Measurements from ENCODE around the gene IFI16. TPM values are rescaled to one million over a fixed set of nuclear protein-coding genes. Genes with fewer than 3 reads are reported as not detected.
A peak's percentile ranks its signal among the peaks of the same experiment; 100 is the strongest.

IFI16 gene
- 160 TPM for total RNA-seq

GRCh38 chr1:159009704-159010361 lies at the start of gene IFI16:
Gene IFI16, plus strand, starts transcription at chr1:159009907. Its CDS starts 4,774 bp downstream, at chr1:159014681.
- peak; percentile 96 for ATAC-seq
- DNase-seq (ENCODE audit: low spot score) = no peak
- intact Hi-C loops (cut with DNase I) = no loop called here

GRCh38 chr1:158961178-158961577 lies 48.5 kb upstream of the IFI16 start:
- intact Hi-C loops (cut with DNase I) = no loop called here
- ATAC-seq = no peak
- DNase-seq (ENCODE audit: low spot score) = no peak

GRCh38 chr1:158962983-158963382 lies 46.7 kb upstream of the IFI16 start:
- ATAC-seq (no peak), DNase-seq (ENCODE audit: low spot score) (no peak)
- intact Hi-C loops (cut with DNase I) = no loop called here

- no peak for DNase-seq (ENCODE audit: low spot score)
- intact Hi-C loops (cut with DNase I) = no loop called here
- ATAC-seq = no peak
These were observed 40.5 kb upstream of the IFI16 start for GRCh38 chr1:158969166-158969565.

- intact Hi-C loops (cut with DNase I) = no loop called here
- DNase-seq (ENCODE audit: low spot score) = no peak
- no peak for ATAC-seq
These were observed 39.9 kb upstream of the IFI16 start for GRCh38 chr1:158969855-158970254.

GRCh38 chr1:158972841-158973240 lies 36.9 kb upstream of the IFI16 start:
- intact Hi-C loops (cut with DNase I) = no loop called here
- ATAC-seq (no peak), DNase-seq (ENCODE audit: low spot score) (no peak)

GRCh38 chr1:158976219-158976618 lies 33.5 kb upstream of the IFI16 start:
- intact Hi-C loops (cut with DNase I) = no loop called here
- no peak for ATAC-seq

GRCh38 chr1:158978730-158979129 lies 31.0 kb upstream of the IFI16 start:
- intact Hi-C loops (cut with DNase I) = no loop called here
- ATAC-seq = no peak

More at GRCh38 chr1:158976219-158976618, 33.5 kb upstream of the IFI16 start:
- DNase-seq (ENCODE audit: low spot score) = no peak

GRCh38 chr1:158979229-158979628 lies 30.5 kb upstream of the IFI16 start:
- DNase-seq (ENCODE audit: low spot score) (no peak), ATAC-seq (no peak)
- intact Hi-C loops (cut with DNase I) = no loop called here

More at GRCh38 chr1:158978730-158979129, 31.0 kb upstream of the IFI16 start:
- DNase-seq (ENCODE audit: low spot score) = no peak

GRCh38 chr1:158983235-158983634 lies 26.5 kb upstream of the IFI16 start:
- ATAC-seq (no peak), DNase-seq (ENCODE audit: low spot score) (no peak)
- intact Hi-C loops (cut with DNase I) = no loop called here

GRCh38 chr1:158984386-158984785 lies 25.3 kb upstream of the IFI16 start:
- no peak for ATAC-seq

GRCh38 chr1:158989424-158989823 lies 20.3 kb upstream of the IFI16 start:
- no peak for DNase-seq (ENCODE audit: low spot score)
- peak; percentile 64 for ATAC-seq
- intact Hi-C loops (cut with DNase I) = no loop called here

More at GRCh38 chr1:158984386-158984785, 25.3 kb upstream of the IFI16 start:
- intact Hi-C loops (cut with DNase I) = no loop called here
- no peak for DNase-seq (ENCODE audit: low spot score)

GRCh38 chr1:158992787-158993312 lies 16.9 kb upstream of the IFI16 start:
- no peak for ATAC-seq
- no peak for DNase-seq (ENCODE audit: low spot score)
- intact Hi-C loops (cut with DNase I) = no loop called here

- intact Hi-C loops (cut with DNase I) = no loop called here
- no peak for ATAC-seq
- DNase-seq (ENCODE audit: low spot score) = no peak
These were observed 12.7 kb upstream of the IFI16 start for GRCh38 chr1:158996998-158997397.

GRCh38 chr1:158998037-158998780 lies 11.5 kb upstream of the IFI16 start:
- intact Hi-C loops (cut with DNase I) = no loop called here
- ATAC-seq (peak; percentile 11), DNase-seq (ENCODE audit: low spot score) (no peak)

- intact Hi-C loops (cut with DNase I) = no loop called here
- DNase-seq (ENCODE audit: low spot score) (peak; percentile 75), ATAC-seq (peak; percentile 78)
These were observed 10.9 kb upstream of the IFI16 start for GRCh38 chr1:158998781-158999161.

- DNase-seq (ENCODE audit: low spot score) (peak; percentile 90), ATAC-seq (peak; percentile 97)
- intact Hi-C loops (cut with DNase I) = no loop called here
These were observed 10.2 kb upstream of the IFI16 start for GRCh38 chr1:158999316-159000069.

- ATAC-seq (no peak), DNase-seq (ENCODE audit: low spot score) (no peak)
These were observed 9.7 kb upstream of the IFI16 start for GRCh38 chr1:159000070-159000409.

GRCh38 chr1:159000625-159001024 lies 9.1 kb upstream of the IFI16 start:
- ATAC-seq (peak; percentile 91), DNase-seq (ENCODE audit: low spot score) (peak; percentile 94)
- intact Hi-C loops (cut with DNase I) = no loop called here

More at GRCh38 chr1:159000070-159000409, 9.7 kb upstream of the IFI16 start:
- intact Hi-C loops (cut with DNase I) = no loop called here

GRCh38 chr1:159005161-159005560 lies 4.5 kb upstream of the IFI16 start:
- intact Hi-C loops (cut with DNase I) = no loop called here
- no peak for DNase-seq (ENCODE audit: low spot score)
- no peak for ATAC-seq
